Activated CD4-positive, alpha-beta T cell treated with anti-CD3 and anti-CD28 coated beads for 4 hours (primary cell): ENCODE measurements around the gene IGFN1.

Source experiments
- DNase-seq, 2 donors: peaks; one replicate each; pipeline ENCODE4 v3.0.0-alpha.2; 2020

IGFN1 gene

DNA sequence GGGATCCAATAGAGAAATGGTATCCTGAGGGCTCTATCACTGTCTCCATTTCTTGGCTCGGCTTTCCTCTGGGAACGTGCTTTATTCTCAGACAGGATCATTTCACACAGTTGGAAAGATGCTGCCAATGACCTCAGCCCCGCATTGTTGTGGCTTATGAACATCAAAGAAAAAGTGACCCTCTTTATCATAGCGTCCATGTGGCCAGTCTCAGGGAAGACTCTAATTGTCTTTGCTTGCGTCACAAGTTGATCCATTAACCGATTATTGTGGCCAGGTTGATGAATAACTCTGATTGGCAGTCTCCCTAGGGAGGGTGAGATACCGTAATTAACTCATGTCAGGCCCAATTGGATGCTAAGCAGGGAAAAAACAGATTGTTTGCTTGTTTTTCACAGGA, 26.0 kb upstream of the IGFN1 start:
- no peak for DNase-seq

DNA sequence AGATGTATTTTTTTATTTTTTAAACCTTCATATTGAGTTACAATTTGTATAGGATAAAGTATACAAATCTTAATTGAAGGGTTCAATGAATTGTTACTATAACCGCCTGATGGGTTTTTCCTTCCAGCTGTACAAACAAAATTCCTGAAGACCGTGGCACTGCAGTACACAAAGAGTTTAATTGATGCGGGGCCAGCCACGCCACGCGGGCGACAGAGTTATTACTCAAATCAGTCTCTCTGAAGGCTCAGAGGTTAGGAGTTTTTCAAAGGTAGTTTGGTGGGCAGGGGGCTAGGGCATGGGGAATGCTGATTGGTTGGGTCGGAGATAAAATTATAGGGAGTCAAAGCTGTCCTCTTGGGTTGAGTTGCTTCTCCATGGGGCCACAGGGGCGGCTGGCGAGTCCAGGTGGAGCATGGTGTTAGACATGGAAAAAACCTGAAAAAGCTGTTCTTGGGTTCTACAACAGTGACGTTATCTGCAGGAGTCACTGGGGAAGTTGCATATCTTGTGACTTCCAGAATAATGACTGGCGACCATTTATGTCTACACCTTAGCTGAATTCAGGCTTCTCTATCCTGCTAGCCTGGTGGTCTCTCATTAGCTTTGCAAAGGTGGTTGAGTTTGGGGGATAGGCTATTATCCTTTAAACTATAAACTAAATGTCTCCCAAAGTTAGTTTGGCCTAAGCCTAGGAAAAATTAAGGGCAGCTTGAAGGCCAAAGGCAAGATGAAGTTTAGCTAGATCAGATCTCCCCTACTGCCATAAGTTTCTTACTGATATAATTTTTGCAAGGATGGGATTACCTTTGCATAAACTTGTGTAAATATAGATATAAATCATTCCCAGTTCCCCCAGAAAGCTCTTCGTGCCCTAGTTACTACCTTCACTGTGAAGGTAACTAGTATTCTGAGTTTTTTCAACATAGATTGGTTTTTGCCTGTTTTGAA, 23.3 kb upstream of the IGFN1 start:
- DNase-seq = no peak

DNA sequence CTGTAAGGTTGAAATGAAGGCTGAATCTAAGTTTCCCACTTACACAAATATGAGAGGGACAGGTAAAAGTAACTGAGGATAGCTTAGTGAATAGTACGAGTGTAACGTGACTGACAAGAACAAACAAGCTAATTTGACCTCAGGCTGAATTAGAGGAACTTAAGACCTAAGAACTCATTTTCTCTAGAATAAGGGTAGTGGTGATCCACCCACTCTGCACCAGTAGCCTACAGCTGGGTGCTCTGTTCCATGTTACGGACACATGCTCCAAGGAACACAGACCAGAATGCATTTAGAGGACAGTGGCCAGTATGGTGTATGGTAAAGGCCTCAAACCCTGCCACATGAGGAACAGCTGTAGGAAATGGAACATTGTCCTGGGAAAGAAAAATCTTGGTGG, 21.4 kb upstream of the IGFN1 start:
- no peak for DNase-seq

DNA sequence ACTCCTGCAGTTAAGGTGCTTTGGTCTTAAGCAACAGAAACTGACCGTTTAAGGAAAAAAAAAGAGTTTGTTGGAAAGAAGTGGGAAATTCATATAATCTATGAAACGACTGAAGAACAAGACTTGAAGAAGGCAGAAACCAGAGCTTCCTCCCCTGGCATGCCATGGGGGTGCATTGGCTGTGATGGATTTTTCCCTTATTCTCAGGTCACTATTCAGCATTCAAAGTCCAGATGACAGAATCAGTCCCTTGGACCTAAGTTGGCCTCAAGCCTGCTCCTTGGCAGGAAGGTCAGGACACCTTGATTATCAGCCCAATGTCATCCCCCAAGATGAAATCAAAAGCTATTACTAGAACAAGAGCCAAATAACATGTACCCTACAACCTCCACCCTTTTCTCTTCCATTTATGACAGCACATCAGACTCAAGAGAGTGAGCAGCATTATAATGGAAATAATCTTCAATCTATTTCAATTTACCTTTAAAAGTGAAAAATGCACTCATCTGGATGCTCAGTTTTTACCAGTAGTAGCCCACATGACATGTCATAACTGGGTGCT, 20.6 kb upstream of the IGFN1 start:
- DNase-seq = no peak

DNA sequence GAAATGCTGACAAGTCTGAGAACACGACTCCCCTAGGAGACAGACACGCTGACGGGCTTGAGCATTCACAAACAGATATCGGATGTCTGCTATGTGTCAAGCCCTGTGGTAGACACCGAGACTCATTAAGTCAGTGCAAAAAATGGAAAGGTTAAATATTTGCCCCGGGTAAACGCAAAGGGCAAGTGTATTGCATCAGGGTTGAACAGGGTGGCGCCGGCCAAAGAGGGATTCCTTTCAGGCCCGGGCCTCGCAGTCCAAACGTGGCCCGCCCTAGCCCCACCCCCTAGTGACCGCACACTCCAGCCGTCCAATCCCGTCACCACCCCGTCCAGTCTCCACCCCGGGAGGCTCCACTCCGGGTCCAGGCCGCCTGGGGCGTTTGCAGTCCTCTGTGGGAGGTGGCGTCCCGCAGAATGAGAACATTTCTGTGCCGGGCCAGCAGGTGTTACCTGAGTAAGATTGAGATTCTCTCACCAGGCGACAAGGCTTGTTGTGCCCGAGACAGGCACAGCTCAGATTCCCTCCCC, 20.0 kb upstream of the IGFN1 start:
- peak; percentile 57 to 58 for DNase-seq

DNA sequence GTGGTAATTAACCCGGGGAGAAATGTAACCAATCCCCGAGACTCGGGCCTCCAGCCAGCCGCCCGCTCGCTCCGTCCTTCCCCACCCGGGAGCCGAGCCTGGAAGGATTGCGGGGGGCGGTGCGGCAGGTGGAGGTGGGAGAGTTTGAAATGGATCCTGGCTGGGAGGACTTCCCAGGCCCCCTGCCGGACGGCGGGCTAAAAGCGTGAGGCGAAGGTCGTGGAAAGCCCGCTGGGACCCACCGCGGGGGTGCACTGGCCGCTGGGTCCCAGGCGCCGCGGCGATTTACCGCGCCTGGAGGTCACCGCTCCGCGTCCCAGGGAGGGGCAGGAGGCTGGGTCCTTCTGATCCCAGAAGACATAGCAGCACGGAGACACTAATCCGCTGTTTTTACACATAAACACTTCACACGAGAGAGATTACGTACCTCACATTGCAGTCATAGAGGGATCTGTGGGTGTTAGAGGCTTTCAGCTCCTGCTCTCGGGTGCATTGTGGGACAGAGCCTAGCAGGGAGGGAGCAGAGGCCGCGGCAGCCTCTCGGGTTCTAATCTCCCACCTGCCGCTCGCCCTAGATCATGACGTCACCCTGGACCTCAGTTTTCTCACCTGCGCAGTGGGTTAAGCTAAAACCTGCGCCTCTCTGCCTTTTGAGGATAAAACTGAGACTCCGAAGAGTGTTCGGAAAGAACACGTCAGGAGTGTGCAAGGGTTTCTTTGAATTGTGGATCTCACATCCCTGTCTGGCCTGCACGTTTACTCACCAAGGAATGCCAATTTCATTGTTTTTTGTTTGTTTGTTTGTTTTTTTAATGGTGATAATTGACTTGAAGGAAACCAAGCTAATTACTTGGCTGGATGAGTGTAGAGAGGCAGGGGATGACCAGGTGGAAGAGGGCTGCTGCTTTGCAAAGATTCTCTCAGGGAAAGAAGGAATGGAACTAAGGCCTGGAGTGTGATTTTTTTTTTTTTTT, 19.3 kb upstream of the IGFN1 start:
- peak; percentile 26 to 33 for DNase-seq

DNA sequence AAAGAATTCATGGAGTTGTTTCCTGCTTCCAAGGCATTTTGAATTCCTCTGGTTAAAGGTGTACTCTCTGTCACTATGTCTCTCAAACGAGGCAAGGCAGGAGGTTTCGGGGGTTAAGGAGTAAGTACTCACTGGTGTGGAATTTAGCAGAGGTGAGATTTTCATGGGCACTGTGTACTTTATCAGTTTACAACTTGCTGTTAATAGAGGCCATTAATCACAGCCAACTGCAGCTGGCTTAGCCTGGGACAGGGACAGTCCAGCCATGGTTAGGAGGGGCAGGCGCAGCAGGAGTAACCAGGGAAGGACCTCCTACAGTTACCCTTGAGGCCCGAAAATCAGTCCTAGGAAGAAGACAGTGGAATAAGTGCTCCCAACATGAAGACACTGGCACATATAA, 18.3 kb upstream of the IGFN1 start:
- DNase-seq = no peak

DNA sequence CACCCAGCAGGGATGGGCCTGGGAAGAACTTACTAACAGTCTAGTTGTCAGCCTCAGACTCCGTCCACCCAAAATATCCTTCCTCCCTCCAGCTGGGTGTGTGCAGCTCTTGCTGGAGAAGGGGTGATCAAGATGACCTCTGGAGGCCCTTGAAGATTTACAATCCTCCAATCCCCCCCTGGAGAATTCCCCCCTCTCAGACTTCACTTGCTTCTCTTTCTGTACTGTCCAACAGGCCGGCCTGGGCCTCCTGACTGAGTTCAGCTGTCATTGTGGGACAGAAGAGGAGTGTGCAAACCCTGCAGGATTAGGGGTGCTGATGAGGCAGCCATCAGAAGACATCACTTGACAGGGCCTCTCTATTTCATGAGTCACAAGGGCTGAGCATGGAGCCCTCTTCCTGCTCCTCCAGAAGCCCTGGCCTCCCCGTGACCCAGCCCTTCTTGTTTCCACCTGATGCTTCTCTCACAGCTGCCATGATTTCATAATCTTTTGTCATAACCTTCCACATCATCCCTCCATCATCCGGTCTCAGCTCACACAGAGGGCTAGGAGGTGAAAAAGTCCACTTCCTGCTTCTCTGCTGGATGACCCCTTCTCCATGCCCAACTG, 17.5 kb upstream of the IGFN1 start:
- no peak for DNase-seq

DNA sequence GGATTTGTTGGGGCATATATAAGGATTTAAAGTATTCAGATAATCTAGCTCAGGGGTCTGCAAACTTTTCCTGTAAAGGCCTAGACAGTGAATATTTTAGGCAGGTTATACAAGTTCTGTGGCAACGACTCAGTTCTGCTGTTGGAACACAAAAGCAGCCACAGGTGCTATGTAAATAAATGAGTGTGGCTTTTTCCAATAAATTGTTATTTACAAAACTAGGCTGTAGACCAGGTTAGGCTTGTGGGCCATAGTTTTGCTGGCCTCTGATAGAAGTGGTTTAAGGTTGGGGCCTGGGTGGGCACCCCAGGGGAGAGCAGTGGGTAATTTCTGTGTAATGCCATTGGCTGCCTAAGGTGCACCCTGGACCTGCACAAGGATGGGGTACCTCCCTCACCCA, 16.9 kb upstream of the IGFN1 start:
- DNase-seq = no peak

DNA sequence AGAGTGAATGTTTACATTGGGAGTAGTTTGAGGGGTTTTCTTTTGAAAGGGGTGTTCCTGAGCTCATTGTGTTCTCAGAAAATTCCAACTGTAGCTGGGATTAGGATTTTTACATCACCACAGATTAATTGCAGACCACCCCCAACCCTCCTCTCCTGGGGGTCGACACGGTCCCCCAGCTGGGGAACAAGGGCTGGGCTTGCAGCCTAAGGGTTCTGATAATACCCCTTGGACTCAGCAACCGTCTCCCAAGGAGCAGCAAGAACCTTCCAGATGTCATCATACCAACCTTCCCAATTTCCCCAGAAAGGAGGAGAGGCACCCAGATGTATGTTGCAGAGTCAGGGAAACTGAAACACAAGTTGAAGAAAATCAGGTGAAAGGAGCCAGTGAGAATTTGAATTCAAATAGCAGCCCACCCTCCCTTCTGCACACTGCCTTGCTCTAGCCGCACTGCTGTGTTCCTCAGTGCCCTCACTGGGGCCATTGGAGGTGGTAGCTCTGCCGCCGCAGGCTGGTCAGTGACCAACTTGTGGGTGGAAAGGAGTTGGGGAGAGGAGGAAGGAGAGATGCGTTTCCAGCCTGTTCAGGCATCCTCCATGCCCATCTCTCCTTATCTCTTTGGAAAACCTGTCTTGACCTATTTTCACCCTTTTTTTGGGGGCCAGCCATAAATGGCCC, 14.7 kb upstream of the IGFN1 start:
- DNase-seq = no peak

DNA sequence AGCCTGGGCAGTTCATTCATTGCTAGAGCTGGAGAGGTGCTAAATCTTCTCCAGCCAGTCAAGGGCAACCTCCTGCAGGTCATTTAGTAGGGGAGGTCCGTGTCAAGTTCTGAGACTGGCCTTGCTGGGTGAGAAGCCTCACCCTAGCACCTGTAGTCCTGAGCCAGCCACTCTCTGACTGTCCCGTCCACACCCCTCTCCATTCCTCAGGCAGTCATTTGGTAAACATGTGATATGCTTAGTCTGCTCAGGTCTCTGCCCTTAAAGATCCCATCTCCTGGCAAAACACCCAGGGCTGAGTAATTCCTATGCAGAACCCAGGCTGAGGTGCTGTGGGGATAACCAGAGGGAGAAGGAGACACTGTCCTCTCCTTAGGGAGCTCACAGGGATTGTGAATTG, 13.7 kb upstream of the IGFN1 start:
- no peak for DNase-seq

DNA sequence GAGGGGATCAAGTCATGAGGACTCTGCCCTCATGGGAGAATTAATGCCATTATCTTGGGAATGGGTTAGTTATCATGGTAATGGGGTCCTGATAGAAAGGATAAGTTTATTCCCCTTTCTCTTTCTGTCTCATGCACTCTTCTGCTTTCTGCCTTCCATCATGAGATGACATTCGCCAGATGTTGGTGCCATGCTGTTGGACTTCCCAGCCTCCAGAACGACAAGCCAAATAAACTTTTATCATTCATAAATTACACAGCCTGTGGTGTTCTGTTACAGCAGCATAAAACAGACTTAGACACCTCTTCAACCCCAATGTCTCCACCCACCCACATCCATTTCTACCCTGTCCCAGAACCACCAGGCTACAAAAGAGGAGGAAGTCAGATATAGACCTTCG, 11.9 kb upstream of the IGFN1 start:
- DNase-seq = no peak

DNA sequence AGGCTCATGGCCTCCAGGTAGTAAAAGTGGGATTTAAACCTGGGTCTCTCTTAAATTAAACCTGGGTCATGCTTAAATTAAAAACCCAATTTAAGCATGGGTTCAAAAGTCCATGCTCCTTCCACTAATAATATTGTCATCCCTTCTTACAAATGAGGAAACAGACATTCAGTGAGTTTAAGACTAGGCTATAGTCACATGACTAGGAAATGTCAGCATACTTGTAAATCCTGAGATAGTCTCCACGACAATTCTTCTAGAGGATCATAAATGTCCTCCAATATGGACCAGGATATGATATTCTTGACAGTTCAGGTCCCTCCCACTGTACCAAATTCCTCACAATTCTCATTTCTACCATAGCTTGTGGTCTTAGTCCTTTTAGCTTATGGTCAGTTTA, 10.5 kb upstream of the IGFN1 start:
- DNase-seq = no peak

DNA sequence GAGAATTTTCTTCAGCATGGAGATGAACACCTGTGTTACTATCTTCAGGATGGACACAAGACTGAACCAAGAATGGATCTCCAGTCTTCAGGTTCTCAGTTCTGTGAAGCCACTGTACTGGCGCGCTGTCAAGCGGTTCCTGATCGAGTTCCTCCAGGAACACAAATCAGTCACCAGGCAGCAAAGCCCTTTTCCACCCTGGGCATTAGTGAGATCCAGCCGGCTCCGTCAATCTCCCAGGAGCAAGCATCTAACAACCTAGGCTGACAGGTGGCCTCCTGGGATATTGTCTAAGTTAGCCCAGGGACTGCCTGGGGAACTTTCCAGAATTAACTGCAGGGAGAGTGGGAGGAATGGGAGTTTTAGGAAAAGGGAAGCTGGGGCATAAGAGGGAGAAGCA, 9.7 kb upstream of the IGFN1 start:
- DNase-seq = no peak

DNA sequence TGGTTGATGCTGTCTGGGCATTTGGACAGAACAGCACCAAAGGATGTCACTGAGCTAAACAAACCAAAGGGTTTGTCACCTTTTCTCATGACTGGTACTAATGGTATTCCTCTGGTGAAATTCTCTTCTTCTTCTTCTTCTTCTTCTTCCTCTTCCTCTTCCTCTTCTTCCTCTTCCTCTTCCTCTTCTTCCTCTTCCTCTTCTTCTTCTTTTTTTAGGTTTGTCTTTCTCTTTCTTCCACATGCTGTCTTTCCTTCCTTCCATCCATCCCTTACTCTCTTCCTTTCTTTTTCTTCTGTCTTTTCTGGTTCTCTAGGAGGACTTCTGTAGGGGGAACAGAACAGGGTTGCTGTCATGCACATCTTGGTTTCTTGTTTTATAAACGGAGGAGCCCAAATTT, 9.3 kb upstream of the IGFN1 start:
- DNase-seq = no peak

DNA sequence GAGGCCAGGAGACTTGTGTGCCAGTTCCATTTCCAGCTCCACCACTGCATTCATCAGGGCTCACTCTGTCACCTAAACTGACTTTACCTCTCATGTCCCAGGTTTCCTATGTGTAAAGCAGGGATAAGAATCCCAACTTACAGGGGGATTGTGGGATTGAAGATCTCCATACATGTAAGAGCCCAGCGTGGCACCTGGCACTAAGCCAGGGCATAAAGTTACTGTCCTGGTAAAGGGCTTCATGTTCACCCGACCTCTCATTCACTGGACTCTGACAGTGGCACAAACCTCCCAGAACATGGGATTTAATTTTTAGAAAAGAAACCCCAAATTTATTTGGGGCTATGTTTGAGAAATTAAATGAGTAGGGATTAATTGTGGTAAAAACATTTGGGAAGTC, 8.9 kb upstream of the IGFN1 start:
- DNase-seq = no peak

DNA sequence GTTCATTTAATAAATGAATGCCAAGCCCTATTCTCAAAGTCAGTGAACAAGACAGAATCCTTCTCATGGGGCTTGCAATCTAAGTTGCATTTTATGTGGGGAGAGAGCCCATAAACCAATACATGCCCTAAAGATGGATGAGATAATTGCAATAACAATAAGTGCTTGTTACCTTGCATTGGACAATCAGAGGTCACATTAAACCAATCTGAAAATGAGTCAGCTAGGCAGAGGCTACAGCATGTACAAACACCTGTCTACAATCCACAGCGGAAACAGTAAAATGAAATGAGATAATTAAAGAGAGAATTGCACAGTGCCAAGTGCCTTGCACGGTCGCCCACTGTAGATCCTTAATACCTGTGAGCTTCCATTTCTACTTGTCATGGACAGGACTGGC, 7.4 kb upstream of the IGFN1 start:
- DNase-seq = no peak

DNA sequence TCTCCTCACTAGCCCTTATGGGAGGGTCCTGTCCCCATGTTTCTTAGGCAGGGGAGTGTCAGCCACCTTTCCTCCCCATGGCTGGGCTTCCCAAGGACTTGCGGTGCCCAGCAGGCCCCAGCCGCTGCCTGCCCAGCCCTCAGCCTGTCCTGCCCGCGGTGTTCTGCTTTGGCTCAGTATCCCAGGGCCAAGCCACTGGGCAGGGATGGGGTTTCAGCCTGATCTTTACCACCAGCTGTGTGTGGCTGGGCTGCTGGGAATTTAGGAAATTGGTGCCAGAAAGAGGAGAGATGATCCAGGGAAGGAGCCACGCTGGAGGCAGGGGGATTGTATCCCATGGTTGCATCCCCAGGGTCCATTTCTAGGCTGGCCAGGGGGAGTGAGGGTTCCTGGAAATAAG, 6.9 kb upstream of the IGFN1 start:
- no peak for DNase-seq

DNA sequence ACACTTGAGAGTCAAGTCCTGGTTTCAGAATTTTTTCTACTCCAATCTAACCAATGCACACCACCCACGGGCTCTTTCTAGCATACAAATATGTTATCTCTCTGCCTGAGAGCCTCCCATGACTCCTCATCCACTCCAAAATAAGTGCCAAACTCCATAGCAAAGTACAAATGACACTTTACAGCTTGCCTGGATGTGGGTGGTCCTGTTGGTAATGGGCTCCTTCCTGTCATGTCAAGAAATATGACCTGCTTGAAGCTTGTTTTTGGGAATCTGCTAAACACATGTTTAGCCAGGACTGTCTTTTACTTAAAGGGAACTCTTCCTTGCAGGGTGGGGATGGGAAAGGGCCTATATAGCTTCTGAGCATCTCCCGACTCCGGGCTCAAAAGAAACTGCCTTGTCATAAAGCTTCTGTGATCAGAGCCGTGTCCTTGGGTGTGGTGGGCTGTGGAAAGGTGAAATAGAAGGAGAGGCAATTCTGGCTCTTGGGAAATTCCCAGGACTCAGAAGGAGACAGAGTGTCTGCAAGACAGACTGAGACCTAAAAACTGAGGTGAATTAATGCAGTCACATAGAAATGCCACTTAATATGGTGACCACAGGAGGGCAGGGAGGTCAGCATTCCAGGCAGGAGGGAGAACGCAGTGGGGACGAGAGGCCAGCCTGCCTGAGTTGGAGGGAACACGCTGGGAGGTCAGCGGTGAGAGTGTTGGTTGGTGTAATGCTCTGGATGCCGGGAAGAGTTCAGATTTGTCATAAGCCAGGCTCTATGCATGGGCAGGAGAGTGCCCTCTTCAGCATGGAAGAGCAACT, 6.1 kb upstream of the IGFN1 start:
- no peak for DNase-seq

DNA sequence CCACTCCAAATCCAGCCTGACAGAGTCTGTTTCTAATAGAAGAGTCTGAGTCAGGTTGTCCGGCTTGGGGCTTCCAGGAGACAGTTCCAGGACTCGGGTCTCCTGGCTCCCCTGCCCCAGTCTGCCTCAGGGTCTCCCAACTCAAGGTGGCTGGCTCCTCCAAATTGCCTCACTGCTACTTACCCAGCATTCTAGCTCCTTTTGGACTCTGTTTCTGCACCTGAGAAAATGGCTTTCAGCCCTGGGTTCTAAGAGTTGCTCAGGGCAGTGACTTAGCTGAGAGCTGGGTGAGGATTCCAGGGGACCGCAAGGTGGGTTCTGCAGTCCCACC, 5.5 kb upstream of the IGFN1 start:
- no peak for DNase-seq

DNA sequence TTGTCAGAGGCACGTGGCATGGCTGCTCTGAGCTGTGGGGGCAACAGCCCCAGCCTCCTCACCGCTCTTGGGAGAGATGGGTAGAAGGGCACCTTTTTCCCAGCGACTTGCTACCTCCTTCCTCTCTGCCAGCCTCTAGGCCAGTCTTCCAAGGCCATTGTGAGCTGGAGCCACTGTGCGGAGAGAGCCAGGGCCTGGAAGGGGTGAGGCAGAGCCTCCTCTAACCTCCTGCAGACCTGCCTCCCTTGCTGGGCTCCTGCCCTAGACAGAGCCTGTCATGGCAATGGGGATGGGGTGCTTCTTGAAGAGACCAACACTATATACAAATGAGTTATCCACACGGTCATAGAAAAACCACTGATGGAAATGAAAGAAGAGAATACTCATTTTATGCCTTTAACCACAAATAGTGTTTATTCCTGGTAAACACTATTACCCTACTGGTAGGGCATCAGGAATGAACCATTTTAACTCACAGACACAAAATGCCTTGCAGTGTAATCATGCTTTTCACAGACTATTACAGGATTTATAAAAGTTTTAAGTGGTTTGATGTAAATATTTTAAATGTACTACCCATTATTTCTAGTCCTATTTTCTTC, 5.0 kb upstream of the IGFN1 start:
- DNase-seq = no peak
